Activated T-helper 17 cell treated with anti-CD3 and anti-CD28 coated beads, Interleukin-2, amount 50 U/mL, for 72 hours (primary cell): ENCODE results near the gene ZNF654. TPM values are rescaled to one million over a fixed set of nuclear protein-coding genes. Genes with fewer than 3 reads are reported as not detected.
A peak's percentile ranks its signal among the peaks of the same experiment; 100 is the strongest.
"Not testable (repeated sequence)": the region's sequence is repeated elsewhere in the genome, so short reads cannot be mapped to it uniquely, and the experiment has no call there.

Experiments used
- ATAC-seq: fragments of 150-1000 bp; cut with Tn5 transposase; replicated peaks from 2 replicates; pipeline ENCODE4 v1.10.0; 2021; ENCODE audit warnings: mild to moderate bottlenecking, moderate library complexity
- H3K27ac Mint-ChIP-seq: one replicate; pipeline ENCODE4 v1.8.0; 2022; ENCODE audit warnings: mixed read lengths
- H3K27me3 Mint-ChIP-seq: one replicate; pipeline ENCODE4 v1.8.0; 2022; ENCODE audit warnings: mixed read lengths
- H3K36me3 Mint-ChIP-seq: one replicate; pipeline ENCODE4 v1.8.0; 2022; ENCODE audit warnings: low read depth, mild to moderate bottlenecking, mixed read lengths
- H3K4me1 Mint-ChIP-seq: one replicate; pipeline ENCODE4 v1.8.0; 2022; ENCODE audit warnings: mixed read lengths
- H3K4me3 Mint-ChIP-seq: one replicate; pipeline ENCODE4 v1.8.0; 2022; ENCODE audit warnings: mild to moderate bottlenecking, mixed read lengths
- H3K9me3 Mint-ChIP-seq: one replicate; pipeline ENCODE4 v1.8.0; 2022; ENCODE audit warnings: mixed read lengths
- total RNA-seq, 2 donors: library from RNA; stranded (reverse); gene quantifications; one replicate each; pipeline ENCODE4 v1.2.3, GENCODE V29; 2022

ZNF654 gene
- total RNA-seq, 2 donors from 2014 or later, result 24.6 to 37.0 TPM

DNA sequence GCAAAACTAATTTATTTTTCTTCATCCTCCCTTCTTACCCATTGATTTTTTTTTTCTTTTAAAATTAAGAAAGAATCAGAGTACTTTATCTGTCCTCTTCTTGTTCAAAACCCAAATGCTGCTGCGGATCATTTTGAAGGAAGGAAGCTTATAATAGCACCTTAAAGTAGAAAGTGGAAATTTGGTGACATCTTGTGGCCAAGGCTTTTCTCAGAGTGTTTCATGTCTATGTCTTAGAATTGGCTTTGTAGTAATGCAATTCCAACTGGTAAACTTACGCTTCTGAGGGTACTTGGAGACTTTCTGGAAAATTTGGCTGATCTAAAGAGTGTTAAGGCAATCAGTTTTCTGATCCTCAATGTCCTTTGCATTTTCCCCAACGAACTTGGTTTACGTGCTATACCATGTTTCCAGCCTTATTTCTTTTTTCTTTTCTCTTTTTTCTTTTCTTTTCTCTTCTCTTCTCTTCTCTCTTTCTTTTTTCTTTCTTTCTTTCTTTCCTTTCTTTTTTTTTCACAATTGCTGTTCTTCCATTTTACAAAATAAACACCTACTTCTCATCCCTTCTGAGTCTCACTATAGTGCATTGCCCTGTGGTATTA is 121.4 kb downstream of the ZNF654 start:
- Mint-ChIP-seq H3K9me3 (peaks cover 10% of the 10 kb centered on the region), H3K27me3 (no peaks in the 10 kb centered on the region), H3K36me3 (no peaks in the 10 kb centered on the region), H3K4me3 (no peak overlapping the region), H3K27ac (no peak overlapping the region), H3K4me1 (no peaks in the 10 kb centered on the region)
- peak; percentile 40 for ATAC-seq

DNA sequence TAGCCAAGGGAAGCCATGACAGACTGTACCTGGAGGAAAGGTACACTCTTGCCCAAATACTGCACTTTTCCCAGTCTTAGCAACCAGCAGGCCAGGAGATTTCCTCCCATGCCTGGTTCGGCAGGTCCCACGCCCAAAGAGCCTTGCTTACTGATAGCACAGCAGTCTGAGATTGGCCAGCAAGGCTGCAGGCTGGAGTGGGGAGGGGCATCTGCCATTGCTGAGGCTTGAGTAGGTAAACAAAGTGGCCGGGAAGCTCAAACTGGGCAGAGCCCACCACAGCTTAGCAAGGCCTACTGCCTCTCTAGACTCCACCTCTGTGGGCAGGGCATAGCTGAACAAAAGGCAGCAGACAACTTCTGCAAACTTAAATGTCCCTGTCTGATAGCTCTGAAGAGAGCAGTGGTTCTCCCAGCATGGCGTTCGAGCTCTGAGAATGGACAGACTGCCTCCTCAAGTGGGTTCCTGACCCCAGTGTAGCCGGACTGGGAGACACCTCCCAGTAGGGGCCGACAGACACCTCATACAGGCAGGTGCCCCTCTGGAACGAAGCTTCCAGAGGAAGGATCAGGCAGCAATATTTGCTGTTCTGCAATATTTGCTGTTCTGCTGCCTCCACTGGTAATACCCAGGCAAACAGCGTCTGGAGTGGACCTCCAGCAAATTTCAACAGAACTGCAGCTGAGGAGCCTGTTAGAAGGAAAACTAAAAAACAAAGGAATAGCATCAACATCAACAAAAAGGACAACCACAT is 123.3 kb downstream of the ZNF654 start:
- H3K36me3 Mint-ChIP-seq, result not testable (repeated sequence)

DNA sequence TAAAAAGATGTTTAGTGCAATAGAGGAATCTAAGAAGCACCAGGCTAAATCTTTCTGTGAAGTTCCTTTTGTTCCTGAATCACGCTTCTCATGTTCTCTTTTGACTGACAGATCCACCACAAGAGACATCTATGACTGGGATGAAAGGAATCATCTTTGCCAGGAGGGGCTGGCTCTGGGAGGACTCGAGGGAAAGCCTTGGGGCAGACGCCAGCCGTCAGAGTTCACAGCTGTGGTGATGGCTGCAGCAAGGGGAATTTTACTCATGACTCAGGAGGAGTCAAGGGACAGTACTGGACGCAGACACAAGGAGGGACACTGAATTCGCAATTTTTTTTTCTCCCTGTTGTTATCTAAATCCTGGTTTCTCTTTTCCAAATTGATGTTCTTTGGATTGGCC is 129.4 kb downstream of the ZNF654 start:
- Mint-ChIP-seq H3K36me3 (no peaks in the 10 kb centered on the region), H3K4me3 (no peak overlapping the region), H3K9me3 (peaks cover 10% of the 10 kb centered on the region), H3K4me1 (peaks cover 4% of the 10 kb centered on the region), H3K27ac (no peak overlapping the region), H3K27me3 (no peaks in the 10 kb centered on the region)
- no peak for ATAC-seq

More for the DNA sequence above, 123.3 kb downstream of the ZNF654 start:
- H3K27ac Mint-ChIP-seq, H3K27me3 Mint-ChIP-seq, H3K4me1 Mint-ChIP-seq, H3K9me3 Mint-ChIP-seq, ATAC-seq, H3K4me3 Mint-ChIP-seq: not testable (repeated sequence)

DNA sequence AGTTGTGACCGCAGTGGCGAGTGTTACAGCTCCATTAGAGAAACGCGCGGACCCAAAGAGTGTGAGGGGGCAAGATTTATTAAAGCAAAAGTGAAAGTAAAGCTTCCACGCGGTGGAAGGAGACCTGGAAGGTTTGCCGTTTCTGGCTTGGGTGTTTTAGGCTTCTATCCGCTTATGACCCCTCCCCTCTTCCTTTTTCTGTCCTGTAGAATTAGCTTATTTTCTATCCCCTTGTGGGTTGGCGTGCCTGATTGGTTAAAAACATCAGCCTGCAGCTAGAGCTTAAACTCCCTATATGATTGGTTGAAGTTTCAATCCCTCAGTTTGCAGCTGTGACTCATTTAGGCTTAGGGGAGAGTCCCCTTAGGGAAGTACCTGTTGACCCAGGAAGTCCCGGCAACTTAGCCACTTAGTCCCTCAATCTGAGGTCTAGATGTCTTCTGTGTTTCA is 130.3 kb downstream of the ZNF654 start:
- Mint-ChIP-seq H3K36me3 (no peaks in the 10 kb centered on the region), H3K9me3 (peaks cover 10% of the 10 kb centered on the region)
- ATAC-seq, result peak; percentile 97

DNA sequence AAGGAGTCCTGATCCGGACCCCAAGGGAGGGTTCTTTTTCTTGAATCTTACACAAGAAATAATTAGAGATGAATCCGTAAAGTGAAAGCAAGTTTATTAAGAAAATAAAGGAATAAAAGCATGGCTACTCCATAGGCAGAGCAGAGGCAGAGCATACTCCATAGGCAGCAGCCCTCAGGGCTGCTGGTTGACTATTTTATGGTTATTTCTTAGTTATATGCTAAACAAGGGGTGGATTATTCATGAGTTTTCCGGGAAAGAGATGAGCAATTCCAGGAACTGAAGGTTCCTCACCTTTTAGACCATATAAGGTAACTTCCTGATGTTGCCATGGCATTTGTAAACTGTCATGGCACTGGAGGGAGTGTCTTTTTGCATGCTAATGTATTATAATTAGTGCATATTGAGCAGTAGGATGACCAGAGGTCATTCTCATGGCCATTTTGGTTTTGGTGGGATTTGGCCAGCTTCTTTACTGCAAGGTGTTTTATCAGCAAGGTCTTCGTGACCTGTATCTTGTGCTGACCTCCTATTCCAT is 132.9 kb downstream of the ZNF654 start:
- Mint-ChIP-seq H3K9me3 (peaks cover 4% of the 10 kb centered on the region), H3K4me1 (peaks cover 4% of the 10 kb centered on the region), H3K27ac (no peak overlapping the region), H3K36me3 (no peaks in the 10 kb centered on the region), H3K4me3 (no peak overlapping the region), H3K27me3 (peaks cover 2% of the 10 kb centered on the region)
- peak; percentile 30 for ATAC-seq

More for the DNA sequence above, 130.3 kb downstream of the ZNF654 start:
- Mint-ChIP-seq H3K27ac (peak overlapping the region; percentile 62), H3K4me3 (peak overlapping the region; percentile 39), H3K27me3 (no peaks in the 10 kb centered on the region), H3K4me1 (peaks cover 4% of the 10 kb centered on the region)

DNA sequence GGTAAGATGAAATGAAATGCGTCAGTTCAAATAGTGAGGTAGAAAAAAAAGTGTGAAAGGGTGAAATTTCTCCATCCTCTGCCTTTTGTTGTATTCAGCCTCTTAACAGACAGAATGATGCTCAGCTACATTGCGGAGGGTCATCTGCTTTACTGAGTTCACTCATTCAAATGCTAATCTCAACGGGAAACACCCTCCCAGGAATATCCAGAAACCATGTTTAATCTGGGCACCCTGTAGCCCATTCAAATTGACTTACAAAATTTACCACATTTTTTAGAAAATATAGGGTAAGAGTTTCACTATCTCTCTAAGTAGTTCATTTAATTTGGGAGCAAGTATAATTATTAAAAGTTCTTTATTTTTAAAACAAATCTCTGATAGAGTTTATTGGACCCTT is 133.6 kb downstream of the ZNF654 start:
- ATAC-seq, result no peak
- peaks cover 4% of the 10 kb centered on the region for H3K9me3 Mint-ChIP-seq
- peaks cover 4% of the 10 kb centered on the region for H3K4me1 Mint-ChIP-seq
- H3K36me3 Mint-ChIP-seq, result no peaks in the 10 kb centered on the region
- peaks cover 3% of the 10 kb centered on the region for H3K27me3 Mint-ChIP-seq
- H3K27ac Mint-ChIP-seq, result no peak overlapping the region
- H3K4me3 Mint-ChIP-seq, result no peak overlapping the region

Other genes starting within 250 kb of the ZNF654 start
- gene CGGBP1, start 250 bp upstream of the ZNF654 start, total RNA-seq, result 100 to 1,000 TPM; 100 to 103 TPM
- gene C3orf38, start 90.7 kb downstream of the ZNF654 start, total RNA-seq, result 10 to 100 TPM; 29.6 to 33.3 TPM